Epithelial cell of proximal tubule (primary cell): Measurements from ENCODE around the gene STON1. TPM values are rescaled to one million over a fixed set of nuclear protein-coding genes. Genes with fewer than 3 reads are reported as not detected.
"Not testable (repeated sequence)": the region's sequence is repeated elsewhere in the genome, so short reads cannot be mapped to it uniquely, and the experiment has no call there.

Experiments
- DNase-seq: peaks from one replicate; pipeline ENCODE4 v3.0.0-alpha.2; 2011; ENCODE audit warnings: low read depth
- H3K4me3 ChIP-seq: 2 replicates; pipeline ENCODE4 v1.5.1; 2011; ENCODE audit warnings: low read depth, mild to moderate bottlenecking, low read length
- CTCF ChIP-seq: conservative IDR thresholded peaks from 2 replicates; pipeline ENCODE4 v1.5.1; 2012; ENCODE audit warnings: low read depth, mild to moderate bottlenecking, low read length
- total RNA-seq: library from RNA; depleted of rRNA; stranded (reverse); fragments of >200 nt; gene quantifications from 2 replicates; pipeline ENCODE4 v1.2.3, GENCODE V29; 2015

Gene STON1
- total RNA-seq, 1 donor from 2014 or later: 2.0 TPM

GRCh38 chr2:48613211-48613610, 83.3 kb downstream of the STON1 start:
- no peak for TF ChIP-seq CTCF
- DNase-seq: no peak
- H3K4me3 ChIP-seq: no peak overlapping the region

- not testable (repeated sequence) for H3K4me3 ChIP-seq, DNase-seq
Observed at GRCh38 chr2:48614581-48614980, 84.6 kb downstream of the STON1 start.

GRCh38 chr2:48617618-48618017, 87.7 kb downstream of the STON1 start, which contains the start of gene GTF2A1L:
GTF2A1L (plus strand) TSS chr2:48617856; CDS start chr2:48617875, 19 bp downstream.
- TF ChIP-seq CTCF: no peak
- no peak for DNase-seq

GRCh38 chr2:48619526-48619925, 89.6 kb downstream of the STON1 start:
- H3K4me3 ChIP-seq: no peak overlapping the region
- DNase-seq: no peak
- no peak for TF ChIP-seq CTCF

More at GRCh38 chr2:48617618-48618017, 87.7 kb downstream of the STON1 start, which contains the start of gene GTF2A1L:
- no peak within 1 kb of the TSS for H3K4me3 ChIP-seq

GRCh38 chr2:48620604-48621003, 90.7 kb downstream of the STON1 start:
- H3K4me3 ChIP-seq: no peak overlapping the region
- no peak for TF ChIP-seq CTCF
- DNase-seq: no peak

- not testable (repeated sequence) for DNase-seq, H3K4me3 ChIP-seq
Observed at GRCh38 chr2:48622691-48623090, 92.7 kb downstream of the STON1 start.

GRCh38 chr2:48624696-48625095, 94.7 kb downstream of the STON1 start:
- DNase-seq: no peak
- H3K4me3 ChIP-seq: no peak overlapping the region
- no peak for TF ChIP-seq CTCF

- DNase-seq: no peak
- no peak for TF ChIP-seq CTCF
- H3K4me3 ChIP-seq: no peak overlapping the region
Observed at GRCh38 chr2:48626047-48626446, 96.1 kb downstream of the STON1 start.
